ENCODE results near the gene TARS3. TPM values are rescaled to one million over a fixed set of nuclear protein-coding genes. Genes with fewer than 3 reads are reported as not detected.

Gene TARS3
- total and polyA plus RNA-seq, 2 donors (not counting 3 experiments of a cell fraction or from before 2014, with no cell fraction given), result 0.91 to 8.2 TPM

- Histone ChIP-seq H2AFZ (ENCODE audit: low read depth, low read length) (no peak overlapping the region), H3K4me2 (ENCODE audit: insufficient read depth, low read length) (no peak overlapping the region), H3K27me3 (ENCODE audit: control insufficient read depth in 2 of 2, insufficient read depth in 2 of 2, low read length in 2 of 2) (no peaks in the 10 kb centered on the region), H3K9me3 (replicated peaks; ENCODE audit: control insufficient read depth, insufficient read depth, low read length) (no peaks in the 10 kb centered on the region), H3K27ac (ENCODE audit: insufficient read depth, low read depth, low read length) (no peak overlapping the region), H3K79me2 (ENCODE audit: control insufficient read depth, insufficient read depth, low read length) (no peaks in the 10 kb centered on the region), H3K36me3 (ENCODE audit: control insufficient read depth in 2 of 2, extremely low read depth in 1 of 2, insufficient read depth in 2 of 2, low read length in 2 of 2) (peaks cover 0 to 3% of the 10 kb centered on the region in 2 experiments), H3K9me1 (replicated peaks; ENCODE audit: control insufficient read depth, extremely low read depth, insufficient read depth, low read length) (no peaks in the 10 kb centered on the region), H4K20me1 (replicated peaks; ENCODE audit: control insufficient read depth, extremely low read depth, insufficient read depth, low read length) (no peaks in the 10 kb centered on the region), H3K4me3 (replicated peaks in 1 of 3; ENCODE audit: insufficient read depth in 1 of 3, low read depth in 1 of 3, low read length in 3 of 3) (no peak overlapping the region), H3K4me1 (ENCODE audit: control insufficient read depth, extremely low read depth, insufficient read depth, low read length) (peaks cover 6% of the 10 kb centered on the region), H3K9ac (replicated peaks; ENCODE audit: extremely low read depth, insufficient read depth, low read length) (no peak overlapping the region)
- dilution Hi-C loops (cut with MboI; ENCODE audit: extremely low pct_ligation_motif_present, low sequenced_read_pairs) (no loop called here), intact Hi-C loops (cut with micrococcal nuclease) (no loop called here)
- ChIA-PET CTCF (no interaction called here), POLR2A (no interaction called here)
- FAIRE-seq, result no peak
- BruUV-seq (replicated peaks), result no TSS peak
- TF ChIP-seq JUN (IDR thresholded peaks at IDR 0.05; ENCODE audit: borderline replicate concordance, insufficient read depth, insufficient read length, low read depth) (no peak), GATA2 (IDR thresholded peaks at IDR 0.05; ENCODE audit: insufficient read depth, insufficient read length, low read depth, low read length) (no peak), CTCF (IDR thresholded peaks at IDR 0.05; ENCODE audit: extremely low read depth in 1 of 2, insufficient read depth in 1 of 2, low read depth in 1 of 2, low read length in 2 of 2) (no peak), FOS (IDR thresholded peaks at IDR 0.05; ENCODE audit: borderline replicate concordance, insufficient read depth, low read length) (no peak), POLR2AphosphoS5 (IDR thresholded peaks at IDR 0.05; ENCODE audit: insufficient read depth, low read depth, low read length) (no peak), POLR2A (IDR thresholded peaks at IDR 0.05; ENCODE audit: low read depth, low read length) (no peak), MAX (IDR thresholded peaks at IDR 0.05; ENCODE audit: insufficient read depth, insufficient read length) (no peak), MYC (IDR thresholded peaks at IDR 0.05; ENCODE audit: low read depth, low read length) (no peak), EZH2 (IDR thresholded peaks at IDR 0.05; ENCODE audit: borderline replicate concordance, low read depth, low read length, severe bottlenecking) (no peak)
- no peak for DNase-seq (ENCODE audit: low read depth, low spot score)
These were observed 52.0 kb downstream of the TARS3 start for GRCh38 chr15:101672298-101672697.
